Type B pancreatic cell (in vitro differentiated cells): ENCODE results near the gene PLCL1. TPM values are rescaled to one million over a fixed set of nuclear protein-coding genes. Genes with fewer than 3 reads are reported as not detected.

Experiments
- DNase-seq: peaks from one replicate; pipeline ENCODE4 v3.0.0; 2021; ENCODE audit warnings: mixed read lengths; ENCODE audit not compliant: unreplicated experiment; ENCODE audit errors: extremely low spot score
- H3K27ac Mint-ChIP-seq: 2 replicates; pipeline ENCODE4 v1.8.0; 2021; ENCODE audit warnings: mild to moderate bottlenecking, mixed read lengths
- H3K27me3 Mint-ChIP-seq: 2 replicates; pipeline ENCODE4 v1.8.0; 2021; ENCODE audit warnings: mixed read lengths
- H3K36me3 Mint-ChIP-seq: 2 replicates; pipeline ENCODE4 v1.8.0; 2021; ENCODE audit warnings: mixed read lengths
- H3K4me1 Mint-ChIP-seq: one replicate; pipeline ENCODE4 v1.8.0; 2021; ENCODE audit warnings: mixed read lengths; ENCODE audit not compliant: unreplicated experiment
- H3K4me3 Mint-ChIP-seq: 2 replicates; pipeline ENCODE4 v1.8.0; 2021; ENCODE audit warnings: mild to moderate bottlenecking, mixed read lengths
- H3K9me3 Mint-ChIP-seq: 2 replicates; pipeline ENCODE4 v1.8.0; 2021; ENCODE audit warnings: mixed read lengths
- CTCF ChIP-seq: fragments of 200-600 bp; sonication (generic); conservative IDR thresholded peaks from 2 replicates; pipeline ENCODE4 v1.5.0; 2021; ENCODE audit warnings: antibody characterized with exemption, mild to moderate bottlenecking
- total RNA-seq: library from RNA; stranded (reverse); gene quantifications from 2 replicates; pipeline ENCODE4 v1.2.1, GENCODE V29; 2021; ENCODE audit warnings: low replicate concordance

Gene PLCL1
- total RNA-seq, 1 donor from 2014 or later: 4.4 TPM

GRCh38 chr2:197978971-197979370 lies 174.6 kb downstream of the PLCL1 start:
- Mint-ChIP-seq H3K4me3 (no peak overlapping the region), H3K4me1 (no peaks in the 10 kb centered on the region), H3K27ac (no peak overlapping the region), H3K36me3 (no peaks in the 10 kb centered on the region), H3K27me3 (no peaks in the 10 kb centered on the region), H3K9me3 (peaks cover 4% of the 10 kb centered on the region)
- no peak for TF ChIP-seq CTCF
- no peak for DNase-seq

- TF ChIP-seq CTCF: no peak
- H3K27me3 Mint-ChIP-seq: no peaks in the 10 kb centered on the region
- no peak overlapping the region for H3K27ac Mint-ChIP-seq
These were observed 178.2 kb downstream of the PLCL1 start for GRCh38 chr2:197982565-197982964.

GRCh38 chr2:197985029-197985638 lies 180.7 kb downstream of the PLCL1 start:
- no peak overlapping the region for H3K27ac Mint-ChIP-seq
- H3K4me1 Mint-ChIP-seq: no peaks in the 10 kb centered on the region
- no peak for DNase-seq
- TF ChIP-seq CTCF: no peak
- H3K4me3 Mint-ChIP-seq: no peak overlapping the region
- H3K9me3 Mint-ChIP-seq: no peaks in the 10 kb centered on the region
- no peaks in the 10 kb centered on the region for H3K36me3 Mint-ChIP-seq
- H3K27me3 Mint-ChIP-seq: no peaks in the 10 kb centered on the region

More at GRCh38 chr2:197982565-197982964, 178.2 kb downstream of the PLCL1 start:
- Mint-ChIP-seq H3K36me3 (no peaks in the 10 kb centered on the region), H3K4me1 (no peaks in the 10 kb centered on the region), H3K9me3 (no peaks in the 10 kb centered on the region), H3K4me3 (no peak overlapping the region)
- DNase-seq: no peak

- Mint-ChIP-seq H3K9me3 (no peaks in the 10 kb centered on the region), H3K4me3 (no peak overlapping the region), H3K27ac (no peak overlapping the region), H3K36me3 (peaks cover 4% of the 10 kb centered on the region), H3K4me1 (no peaks in the 10 kb centered on the region), H3K27me3 (no peaks in the 10 kb centered on the region)
- TF ChIP-seq CTCF: no peak
- DNase-seq: no peak
These were observed 182.6 kb downstream of the PLCL1 start for GRCh38 chr2:197986977-197987376.

- DNase-seq: no peak
- Mint-ChIP-seq H3K27me3 (no peaks in the 10 kb centered on the region), H3K36me3 (peaks cover 4% of the 10 kb centered on the region), H3K4me1 (no peaks in the 10 kb centered on the region), H3K27ac (no peak overlapping the region), H3K4me3 (no peak overlapping the region), H3K9me3 (no peaks in the 10 kb centered on the region)
- no peak for TF ChIP-seq CTCF
These were observed 186.0 kb downstream of the PLCL1 start for GRCh38 chr2:197990356-197990755.
